WTC11 (cell line): ENCODE data around the gene ZNF660. TPM values are rescaled to one million over a fixed set of nuclear protein-coding genes. Genes with fewer than 3 reads are reported as not detected.

Experiments
- ATAC-seq: fragments of 200-7000 bp; cut with Tn5 transposase; 2 replicates; pipeline ENCODE4 v1.10.0; 2021; ENCODE audit warnings: mild to moderate bottlenecking, moderate library complexity
- CTCF ChIA-PET: fragments of 300-600 bp; sonication (Branson Sonifier 250); formaldehyde crosslinking; loops from one replicate; lab custom pipeline; 2021; ENCODE audit warnings: antibody characterized with exemption; lab: Charles Lee
- POLR2A ChIA-PET: fragments of 350-600 bp; sonication (Branson Sonifier 250); formaldehyde crosslinking; loops from one replicate; lab custom pipeline; 2021; ENCODE audit warnings: antibody characterized with exemption; lab: Charles Lee
- DNase-seq: peaks from one replicate; pipeline ENCODE4 v3.0.0; 2021; ENCODE audit warnings: low spot score
- H3K27ac Mint-ChIP-seq: 2 replicates; pipeline ENCODE4 v1.8.0; 2021; ENCODE audit warnings: mixed read lengths
- H3K27me3 Mint-ChIP-seq: 2 replicates; pipeline ENCODE4 v1.8.0; 2021; ENCODE audit warnings: low read depth, mild to moderate bottlenecking, moderate library complexity, mixed read lengths
- H3K36me3 Mint-ChIP-seq: 2 replicates; pipeline ENCODE4 v1.8.0; 2021; ENCODE audit warnings: mixed read lengths
- H3K4me1 Mint-ChIP-seq: 2 replicates; pipeline ENCODE4 v1.8.0; 2022; ENCODE audit warnings: mixed read lengths
- H3K4me3 Mint-ChIP-seq: 2 replicates; pipeline ENCODE4 v1.8.0; 2021; ENCODE audit warnings: mild to moderate bottlenecking, moderate library complexity, mixed read lengths
- H3K9me3 Mint-ChIP-seq: 2 replicates; pipeline ENCODE4 v1.8.0; 2021; ENCODE audit warnings: mixed read lengths
- ELF4 ChIP-seq: sonication (generic); formaldehyde crosslinking; IDR thresholded peaks from 2 replicates; pipeline ENCODE4 v1.8.1; 2022; ENCODE audit warnings: low read depth, mild to moderate bottlenecking, moderate library complexity, missing genetic modification reagents
- FOXP1 ChIP-seq: sonication (generic); formaldehyde crosslinking; IDR thresholded peaks from 2 replicates; pipeline ENCODE4 v1.8.0; 2022; ENCODE audit warnings: missing genetic modification reagents, mild to moderate bottlenecking, moderate library complexity, borderline replicate concordance
- GABPB1 ChIP-seq: sonication (generic); formaldehyde crosslinking; IDR thresholded peaks from 2 replicates; pipeline ENCODE4 v1.8.1; 2023; ENCODE audit warnings: mild to moderate bottlenecking, missing genetic modification reagents
- GRHL2 ChIP-seq: fragments of 250-450 bp; sonication (Bioruptor Pico); IDR thresholded peaks from 2 replicates; pipeline ENCODE4 v1.8.0; 2022; ENCODE audit warnings: mild to moderate bottlenecking, moderate library complexity; ENCODE audit not compliant: insufficient replicate concordance, severe bottlenecking
- JUN ChIP-seq: sonication (generic); formaldehyde crosslinking; IDR thresholded peaks from 2 replicates; pipeline ENCODE4 v1.8.0; 2023; ENCODE audit warnings: mild to moderate bottlenecking, missing genetic modification reagents
- MYBL2 ChIP-seq: sonication (generic); formaldehyde crosslinking; IDR thresholded peaks from 2 replicates; pipeline ENCODE4 v1.8.1; 2023; ENCODE audit warnings: mild to moderate bottlenecking, moderate library complexity, missing genetic modification reagents
- NFATC4 ChIP-seq: fragments of 250-450 bp; sonication (Bioruptor Pico); IDR thresholded peaks from 2 replicates; pipeline ENCODE4 v1.9.0; 2021; ENCODE audit warnings: mild to moderate bottlenecking
- NFE2L1 ChIP-seq: sonication (generic); formaldehyde crosslinking; IDR thresholded peaks from 2 replicates; pipeline ENCODE4 v1.8.1; 2023; ENCODE audit warnings: missing genetic modification reagents
- NFYB ChIP-seq: sonication (generic); formaldehyde crosslinking; conservative IDR thresholded peaks from 2 replicates; pipeline ENCODE4 v1.8.0; 2022; ENCODE audit warnings: low read depth, missing genetic modification reagents
- NR3C1 ChIP-seq: sonication (generic); formaldehyde crosslinking; conservative IDR thresholded peaks from 2 replicates; pipeline ENCODE4 v1.8.1; 2023; ENCODE audit warnings: low read depth, mild to moderate bottlenecking, missing genetic modification reagents
- RELA ChIP-seq: sonication (generic); formaldehyde crosslinking; IDR thresholded peaks from 2 replicates; pipeline ENCODE4 v1.8.1; 2022; ENCODE audit warnings: missing genetic modification reagents, mild to moderate bottlenecking, borderline replicate concordance
- TEAD4 ChIP-seq: sonication (generic); formaldehyde crosslinking; IDR thresholded peaks from 2 replicates; pipeline ENCODE4 v1.8.0; 2022; ENCODE audit warnings: mild to moderate bottlenecking, missing genetic modification reagents
- ZNF138 ChIP-seq: sonication (generic); formaldehyde crosslinking; conservative IDR thresholded peaks from 2 replicates; pipeline ENCODE4 v1.8.1; 2022; ENCODE audit warnings: mild to moderate bottlenecking, moderate library complexity, missing genetic modification reagents
- ZNF232 ChIP-seq: sonication (generic); formaldehyde crosslinking; IDR thresholded peaks from 2 replicates; pipeline ENCODE4 v1.8.0; 2022; ENCODE audit warnings: mild to moderate bottlenecking, missing genetic modification reagents
- ZNF317 ChIP-seq: sonication (generic); formaldehyde crosslinking; IDR thresholded peaks from 2 replicates; pipeline ENCODE4 v1.8.1; 2023; ENCODE audit warnings: low read depth, mild to moderate bottlenecking, moderate library complexity, missing genetic modification reagents, borderline replicate concordance
- ZNF396 ChIP-seq: fragments of 250-450 bp; sonication (Bioruptor Pico); IDR thresholded peaks from 2 replicates; pipeline ENCODE4 v1.8.0; 2021; ENCODE audit warnings: mild to moderate bottlenecking, moderate library complexity, borderline replicate concordance
- total RNA-seq: library from RNA; stranded (reverse); gene quantifications from 3 replicates; pipeline ENCODE4 v1.2.3, GENCODE V29; 2021
- TF ChIP-seq, protein P1 (sequence below): sonication (generic); formaldehyde crosslinking; conservative IDR thresholded peaks from 2 replicates; pipeline ENCODE4 v1.8.1; 2023; ENCODE audit warnings: mild to moderate bottlenecking, low read depth, missing genetic modification reagents, moderate library complexity
- TF ChIP-seq, protein P2 (sequence below): sonication (generic); formaldehyde crosslinking; IDR thresholded peaks from 2 replicates; pipeline ENCODE4 v1.8.1; 2023; ENCODE audit warnings: mild to moderate bottlenecking, moderate library complexity, missing genetic modification reagents
- TF ChIP-seq, protein P3 (sequence below): sonication (generic); formaldehyde crosslinking; IDR thresholded peaks from 2 replicates; pipeline ENCODE4 v1.8.0; 2022; ENCODE audit warnings: mild to moderate bottlenecking, missing genetic modification reagents
- TF ChIP-seq, protein P4 (sequence below): sonication (generic); formaldehyde crosslinking; IDR thresholded peaks from 2 replicates; pipeline ENCODE4 v1.8.1; 2023; ENCODE audit warnings: mild to moderate bottlenecking, missing genetic modification reagents
- TF ChIP-seq, protein P5 (sequence below): sonication (generic); formaldehyde crosslinking; conservative IDR thresholded peaks from 2 replicates; pipeline ENCODE4 v1.8.1; 2022; ENCODE audit warnings: mild to moderate bottlenecking, missing genetic modification reagents
- TF ChIP-seq, protein P6 (sequence below): sonication (generic); formaldehyde crosslinking; IDR thresholded peaks from 2 replicates; pipeline ENCODE4 v1.8.0; 2022; ENCODE audit warnings: missing genetic modification reagents

ZNF660 gene
- total RNA-seq, 1 experiment from 2014 or later = 9.0 TPM

DNA sequence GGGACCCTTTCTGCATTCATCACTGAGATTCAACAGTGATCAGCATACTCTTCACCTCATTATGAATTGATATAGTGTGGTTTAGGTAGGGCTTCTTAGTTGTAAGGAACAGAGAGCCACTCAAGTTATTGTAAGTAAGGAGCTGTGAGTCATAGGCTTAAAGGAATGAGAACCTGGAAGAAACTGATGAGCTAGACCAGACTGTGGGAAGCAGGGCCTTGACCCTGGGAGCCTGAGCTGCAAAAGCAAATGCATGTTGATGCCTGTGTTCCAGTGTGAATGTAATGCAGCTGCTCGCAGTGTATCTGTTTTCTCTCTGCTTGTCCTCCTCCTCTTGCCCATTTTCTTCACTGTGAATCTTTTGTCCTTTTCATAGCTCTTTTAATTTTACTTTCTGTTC is 16.2 kb upstream of the ZNF660 start:
- POLR2A ChIA-PET = no interaction called here
- DNase-seq (no peak), ATAC-seq (no peak)
- H3K27me3 Mint-ChIP-seq = no peaks in the 10 kb centered on the region
- H3K27ac Mint-ChIP-seq = no peak overlapping the region
- H3K4me3 Mint-ChIP-seq = no peak overlapping the region
- peaks cover 74% of the 10 kb centered on the region for H3K36me3 Mint-ChIP-seq
- TF ChIP-seq, protein P1, sequence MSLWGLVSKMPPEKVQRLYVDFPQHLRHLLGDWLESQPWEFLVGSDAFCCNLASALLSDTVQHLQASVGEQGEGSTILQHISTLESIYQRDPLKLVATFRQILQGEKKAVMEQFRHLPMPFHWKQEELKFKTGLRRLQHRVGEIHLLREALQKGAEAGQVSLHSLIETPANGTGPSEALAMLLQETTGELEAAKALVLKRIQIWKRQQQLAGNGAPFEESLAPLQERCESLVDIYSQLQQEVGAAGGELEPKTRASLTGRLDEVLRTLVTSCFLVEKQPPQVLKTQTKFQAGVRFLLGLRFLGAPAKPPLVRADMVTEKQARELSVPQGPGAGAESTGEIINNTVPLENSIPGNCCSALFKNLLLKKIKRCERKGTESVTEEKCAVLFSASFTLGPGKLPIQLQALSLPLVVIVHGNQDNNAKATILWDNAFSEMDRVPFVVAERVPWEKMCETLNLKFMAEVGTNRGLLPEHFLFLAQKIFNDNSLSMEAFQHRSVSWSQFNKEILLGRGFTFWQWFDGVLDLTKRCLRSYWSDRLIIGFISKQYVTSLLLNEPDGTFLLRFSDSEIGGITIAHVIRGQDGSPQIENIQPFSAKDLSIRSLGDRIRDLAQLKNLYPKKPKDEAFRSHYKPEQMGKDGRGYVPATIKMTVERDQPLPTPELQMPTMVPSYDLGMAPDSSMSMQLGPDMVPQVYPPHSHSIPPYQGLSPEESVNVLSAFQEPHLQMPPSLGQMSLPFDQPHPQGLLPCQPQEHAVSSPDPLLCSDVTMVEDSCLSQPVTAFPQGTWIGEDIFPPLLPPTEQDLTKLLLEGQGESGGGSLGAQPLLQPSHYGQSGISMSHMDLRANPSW (CRISPR knock-in tag) = no peak
- TF ChIP-seq ZNF232 (CRISPR knock-in tag) (no peak), TEAD4 (CRISPR knock-in tag) (no peak), MYBL2 (no peak), NR3C1 (CRISPR knock-in tag) (no peak), RELA (CRISPR knock-in tag) (no peak), ZNF138 (no peak), ZNF396 (no peak), FOXP1 (no peak), GABPB1 (CRISPR knock-in tag) (no peak)
- TF ChIP-seq, protein P2, sequence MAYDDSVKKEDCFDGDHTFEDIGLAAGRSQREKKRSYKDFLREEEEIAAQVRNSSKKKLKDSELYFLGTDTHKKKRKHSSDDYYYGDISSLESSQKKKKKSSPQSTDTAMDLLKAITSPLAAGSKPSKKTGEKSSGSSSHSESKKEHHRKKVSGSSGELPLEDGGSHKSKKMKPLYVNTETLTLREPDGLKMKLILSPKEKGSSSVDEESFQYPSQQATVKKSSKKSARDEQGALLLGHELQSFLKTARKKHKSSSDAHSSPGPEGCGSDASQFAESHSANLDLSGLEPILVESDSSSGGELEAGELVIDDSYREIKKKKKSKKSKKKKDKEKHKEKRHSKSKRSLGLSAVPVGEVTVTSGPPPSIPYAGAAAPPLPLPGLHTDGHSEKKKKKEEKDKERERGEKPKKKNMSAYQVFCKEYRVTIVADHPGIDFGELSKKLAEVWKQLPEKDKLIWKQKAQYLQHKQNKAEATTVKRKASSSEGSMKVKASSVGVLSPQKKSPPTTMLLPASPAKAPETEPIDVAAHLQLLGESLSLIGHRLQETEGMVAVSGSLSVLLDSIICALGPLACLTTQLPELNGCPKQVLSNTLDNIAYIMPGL (CRISPR knock-in tag) = no peak
- TF ChIP-seq, protein P3, sequence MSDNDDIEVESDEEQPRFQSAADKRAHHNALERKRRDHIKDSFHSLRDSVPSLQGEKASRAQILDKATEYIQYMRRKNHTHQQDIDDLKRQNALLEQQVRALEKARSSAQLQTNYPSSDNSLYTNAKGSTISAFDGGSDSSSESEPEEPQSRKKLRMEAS (CRISPR knock-in tag) = no peak
- TF ChIP-seq, protein P4, sequence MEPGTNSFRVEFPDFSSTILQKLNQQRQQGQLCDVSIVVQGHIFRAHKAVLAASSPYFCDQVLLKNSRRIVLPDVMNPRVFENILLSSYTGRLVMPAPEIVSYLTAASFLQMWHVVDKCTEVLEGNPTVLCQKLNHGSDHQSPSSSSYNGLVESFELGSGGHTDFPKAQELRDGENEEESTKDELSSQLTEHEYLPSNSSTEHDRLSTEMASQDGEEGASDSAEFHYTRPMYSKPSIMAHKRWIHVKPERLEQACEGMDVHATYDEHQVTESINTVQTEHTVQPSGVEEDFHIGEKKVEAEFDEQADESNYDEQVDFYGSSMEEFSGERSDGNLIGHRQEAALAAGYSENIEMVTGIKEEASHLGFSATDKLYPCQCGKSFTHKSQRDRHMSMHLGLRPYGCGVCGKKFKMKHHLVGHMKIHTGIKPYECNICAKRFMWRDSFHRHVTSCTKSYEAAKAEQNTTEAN (CRISPR knock-in tag) = no peak
- TF ChIP-seq, protein P5, sequence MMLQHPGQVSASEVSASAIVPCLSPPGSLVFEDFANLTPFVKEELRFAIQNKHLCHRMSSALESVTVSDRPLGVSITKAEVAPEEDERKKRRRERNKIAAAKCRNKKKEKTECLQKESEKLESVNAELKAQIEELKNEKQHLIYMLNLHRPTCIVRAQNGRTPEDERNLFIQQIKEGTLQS (CRISPR knock-in tag) = no peak
- TF ChIP-seq, all 79 proteins: peak for 0
- Mint-ChIP-seq H3K4me1 (no peaks in the 10 kb centered on the region; the same call in 1 of the 2 replicates), H3K9me3 (peaks cover 15% of the 10 kb centered on the region)
- CTCF ChIA-PET = no interaction called here

DNA sequence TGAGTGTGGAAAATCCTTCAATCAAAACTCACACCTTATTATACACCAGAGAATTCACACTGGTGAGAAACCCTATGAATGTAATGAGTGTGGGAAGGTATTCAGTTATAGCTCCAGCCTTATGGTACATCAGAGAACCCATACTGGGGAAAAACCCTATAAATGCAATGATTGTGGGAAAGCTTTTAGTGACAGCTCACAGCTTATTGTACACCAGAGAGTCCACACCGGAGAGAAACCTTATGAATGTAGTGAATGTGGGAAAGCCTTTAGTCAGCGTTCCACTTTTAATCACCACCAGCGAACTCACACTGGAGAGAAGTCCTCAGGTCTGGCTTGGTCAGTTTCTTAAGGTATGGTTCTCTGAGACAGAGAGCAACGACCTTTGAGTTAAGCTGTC is 13.7 kb upstream of the ZNF660 start:
- peaks cover 50% of the 10 kb centered on the region for H3K36me3 Mint-ChIP-seq
- no peak overlapping the region for H3K27ac Mint-ChIP-seq
- no peaks in the 10 kb centered on the region for H3K27me3 Mint-ChIP-seq
- H3K4me1 Mint-ChIP-seq = no peaks in the 10 kb centered on the region
- H3K9me3 Mint-ChIP-seq = peaks cover 10% of the 10 kb centered on the region
- H3K4me3 Mint-ChIP-seq = no peak overlapping the region
- no peak for DNase-seq
- ChIA-PET POLR2A (no interaction called here), CTCF (no interaction called here)
- no peak for ATAC-seq
- TF ChIP-seq NFYB (no peak), FOXP1 (no peak), ELF4 (CRISPR knock-in tag) (no peak), ZNF317 (no peak), NFATC4 (no peak), GRHL2 (CRISPR knock-in tag) (no peak), ZNF232 (CRISPR knock-in tag) (no peak), GABPB1 (CRISPR knock-in tag) (no peak), NFE2L1 (no peak), JUN (CRISPR knock-in tag) (no peak)
- TF ChIP-seq, protein P6, sequence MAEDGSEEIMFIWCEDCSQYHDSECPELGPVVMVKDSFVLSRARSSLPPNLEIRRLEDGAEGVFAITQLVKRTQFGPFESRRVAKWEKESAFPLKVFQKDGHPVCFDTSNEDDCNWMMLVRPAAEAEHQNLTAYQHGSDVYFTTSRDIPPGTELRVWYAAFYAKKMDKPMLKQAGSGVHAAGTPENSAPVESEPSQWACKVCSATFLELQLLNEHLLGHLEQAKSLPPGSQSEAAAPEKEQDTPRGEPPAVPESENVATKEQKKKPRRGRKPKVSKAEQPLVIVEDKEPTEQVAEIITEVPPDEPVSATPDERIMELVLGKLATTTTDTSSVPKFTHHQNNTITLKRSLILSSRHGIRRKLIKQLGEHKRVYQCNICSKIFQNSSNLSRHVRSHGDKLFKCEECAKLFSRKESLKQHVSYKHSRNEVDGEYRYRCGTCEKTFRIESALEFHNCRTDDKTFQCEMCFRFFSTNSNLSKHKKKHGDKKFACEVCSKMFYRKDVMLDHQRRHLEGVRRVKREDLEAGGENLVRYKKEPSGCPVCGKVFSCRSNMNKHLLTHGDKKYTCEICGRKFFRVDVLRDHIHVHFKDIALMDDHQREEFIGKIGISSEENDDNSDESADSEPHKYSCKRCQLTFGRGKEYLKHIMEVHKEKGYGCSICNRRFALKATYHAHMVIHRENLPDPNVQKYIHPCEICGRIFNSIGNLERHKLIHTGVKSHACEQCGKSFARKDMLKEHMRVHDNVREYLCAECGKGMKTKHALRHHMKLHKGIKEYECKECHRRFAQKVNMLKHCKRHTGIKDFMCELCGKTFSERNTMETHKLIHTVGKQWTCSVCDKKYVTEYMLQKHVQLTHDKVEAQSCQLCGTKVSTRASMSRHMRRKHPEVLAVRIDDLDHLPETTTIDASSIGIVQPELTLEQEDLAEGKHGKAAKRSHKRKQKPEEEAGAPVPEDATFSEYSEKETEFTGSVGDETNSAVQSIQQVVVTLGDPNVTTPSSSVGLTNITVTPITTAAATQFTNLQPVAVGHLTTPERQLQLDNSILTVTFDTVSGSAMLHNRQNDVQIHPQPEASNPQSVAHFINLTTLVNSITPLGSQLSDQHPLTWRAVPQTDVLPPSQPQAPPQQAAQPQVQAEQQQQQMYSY = no peak
